Measurements from ENCODE around the gene FLNB. TPM values are rescaled to one million over a fixed set of nuclear protein-coding genes. Genes with fewer than 3 reads are reported as not detected.

FLNB gene
- total RNA-seq, 1 experiment from 2014 or later = 83.4 TPM

DNA sequence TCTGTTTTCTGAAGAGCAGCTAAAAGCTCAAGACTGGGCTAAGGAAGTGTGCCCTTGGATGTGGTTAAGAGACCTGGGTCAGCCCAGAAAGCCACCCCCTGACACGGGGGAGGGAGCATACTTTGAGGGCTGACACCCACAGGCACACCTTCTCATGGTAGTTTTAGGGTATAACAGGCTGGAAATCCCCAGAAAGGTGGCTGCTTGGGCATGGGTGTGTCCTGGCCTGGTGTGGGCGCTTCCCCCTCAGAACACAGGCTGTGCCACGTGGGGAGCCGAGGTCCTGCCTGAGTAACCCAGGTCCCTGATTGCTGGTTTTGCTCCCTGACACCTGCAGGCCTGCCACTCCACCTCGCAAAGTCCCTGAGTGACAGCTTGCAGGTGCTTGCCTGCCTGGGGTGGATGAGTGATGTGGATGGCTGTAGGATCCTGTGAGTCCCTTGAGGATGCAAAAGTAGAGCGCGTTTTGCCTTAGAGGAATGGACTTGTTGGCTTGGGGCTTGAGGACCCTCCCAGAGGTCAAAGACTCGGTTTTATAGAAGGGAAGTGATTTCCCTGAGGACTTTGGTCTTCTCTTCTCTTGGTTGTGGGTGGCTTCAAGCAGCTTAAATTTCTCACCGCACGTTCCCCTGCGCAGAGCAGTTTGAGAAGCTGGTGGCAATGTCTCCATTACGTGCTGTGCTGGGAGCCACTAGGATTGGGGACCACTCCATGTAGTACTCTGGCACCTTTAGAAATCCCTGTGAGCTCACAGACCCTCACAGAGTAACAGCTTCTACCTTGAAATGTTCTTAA is 108.1 kb downstream of the FLNB start:
- no peak overlapping the region for H3K27ac ChIP-seq (ENCODE audit: insufficient read length, low read depth, low read length)
- H3K4me2 ChIP-seq (ENCODE audit: insufficient read depth, insufficient read length, low read length) = no peak overlapping the region
- H2BK120ac ChIP-seq (ENCODE audit: low read depth, low read length, poor library complexity, severe bottlenecking) = no peak overlapping the region
- no peak overlapping the region for H3K23ac ChIP-seq (ENCODE audit: insufficient read length, low read depth, low read length)
- Mint-ChIP-seq H3K27me3 (ENCODE audit: low read depth) (no peaks in the 10 kb centered on the region; the same call in 1 of the 2 replicates), H3K36me3 (ENCODE audit: insufficient read depth in 1 of 3, low read depth in 3 of 3) (peaks cover 34 to 83% (median 71%) of the 10 kb centered on the region in 3 experiments), H3K4me1 (no peaks in the 10 kb centered on the region), H3K9me3 (no peaks in the 10 kb centered on the region), H3K4me3 (no peak overlapping the region), H3K27ac (peak overlapping the region in 2 of 3 experiments; percentile 65 to 87; a peak in 4 of 7 replicates)
- no peak overlapping the region for H3K4ac ChIP-seq (ENCODE audit: low read depth, low read length)
- no peak for TF ChIP-seq CTCF (conservative IDR thresholded peaks at IDR 0.05)
- H3K79me1 ChIP-seq (ENCODE audit: insufficient read depth, low read depth, low read length, poor library complexity, severe bottlenecking) = no peaks in the 10 kb centered on the region
- H3K4me1 ChIP-seq (ENCODE audit: insufficient read depth, low read length) = no peaks in the 10 kb centered on the region
- H4K20me1 ChIP-seq (ENCODE audit: control insufficient read depth, insufficient read depth, insufficient read length) = no peaks in the 10 kb centered on the region
- no peak overlapping the region for H3K18ac ChIP-seq (ENCODE audit: insufficient read length, low read depth, low read length)
- no peak overlapping the region for H3K9ac ChIP-seq (ENCODE audit: extremely low read depth, insufficient read length, low read length)
- WGBS (ENCODE audit: extremely low coverage, insufficient read length, low lambda C conversion rate) = no CpG with 5 or more reads among the region's 12 CpGs
- no peak overlapping the region for H2AK5ac ChIP-seq (ENCODE audit: insufficient read length, low read length)
- no peaks in the 10 kb centered on the region for H3K23me2 ChIP-seq (ENCODE audit: insufficient read length, low read depth, low read length, poor library complexity, severe bottlenecking)
- H2BK12ac ChIP-seq (ENCODE audit: insufficient read length, low read depth, low read length) = no peak overlapping the region
- no peak overlapping the region for H2BK15ac ChIP-seq (ENCODE audit: low read depth, low read length)
- H2AFZ ChIP-seq (ENCODE audit: low read length) = no peak overlapping the region
- DNase-seq = no peak
- no peak overlapping the region for H4K8ac ChIP-seq (replicated peaks; ENCODE audit: insufficient read length, low read depth, low read length)
- no peak overlapping the region for H3T11ph ChIP-seq (ENCODE audit: low read length)
- H3K56ac ChIP-seq (ENCODE audit: insufficient read length, low read depth, low read length) = no peak overlapping the region
- H3K9me3 ChIP-seq (ENCODE audit: control insufficient read depth, low read depth, low read length) = no peaks in the 10 kb centered on the region
- H3K79me2 ChIP-seq (ENCODE audit: insufficient read depth, low read length) = no peaks in the 10 kb centered on the region
- no peak overlapping the region for H2BK5ac ChIP-seq (ENCODE audit: insufficient read length, low read length)
- H4K91ac ChIP-seq (ENCODE audit: insufficient read length, low read depth, low read length) = no peak overlapping the region
- H3K14ac ChIP-seq (ENCODE audit: insufficient read depth, low read length) = no peak overlapping the region
- no peaks in the 10 kb centered on the region for H3K27me3 ChIP-seq (ENCODE audit: insufficient read depth, low read length)
- H2BK20ac ChIP-seq (ENCODE audit: low read depth, low read length, poor library complexity, severe bottlenecking) = no peak overlapping the region
- no peak overlapping the region for H4K5ac ChIP-seq (ENCODE audit: insufficient read length, low read depth, low read length)

Data from H9 (cell line).